CD4-positive, alpha-beta T cell treated with Interleukin-2 at 100 ng/mL for 4 hours (primary cell): ENCODE data around the gene ATG2B.

Source experiments
- DNase-seq: peaks from one replicate; pipeline ENCODE4 v3.0.0-alpha.2; 2020; ENCODE audit warnings: low spot score

The ATG2B gene

DNA sequence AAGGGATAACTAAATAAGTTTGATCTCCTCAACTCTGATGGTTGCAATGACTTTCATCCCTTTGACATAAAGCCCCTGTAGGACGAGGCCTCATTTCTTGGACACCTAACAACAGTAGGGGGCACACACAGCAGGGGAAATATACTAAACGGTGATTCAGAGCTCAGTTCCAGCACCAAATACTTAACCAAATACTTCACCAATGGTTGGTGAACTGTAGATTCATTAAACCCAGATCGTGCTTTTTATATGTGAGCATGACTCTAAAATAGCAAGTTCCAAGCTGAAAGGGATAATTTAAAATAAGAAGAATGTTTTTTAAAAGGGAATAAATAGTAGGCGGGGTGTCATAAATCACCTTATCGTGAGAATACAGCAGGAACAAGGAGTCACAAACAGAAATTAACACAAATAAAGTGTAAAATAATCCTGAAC lies 53.2 kb downstream of the ATG2B start:
- DNase-seq = no peak

DNA sequence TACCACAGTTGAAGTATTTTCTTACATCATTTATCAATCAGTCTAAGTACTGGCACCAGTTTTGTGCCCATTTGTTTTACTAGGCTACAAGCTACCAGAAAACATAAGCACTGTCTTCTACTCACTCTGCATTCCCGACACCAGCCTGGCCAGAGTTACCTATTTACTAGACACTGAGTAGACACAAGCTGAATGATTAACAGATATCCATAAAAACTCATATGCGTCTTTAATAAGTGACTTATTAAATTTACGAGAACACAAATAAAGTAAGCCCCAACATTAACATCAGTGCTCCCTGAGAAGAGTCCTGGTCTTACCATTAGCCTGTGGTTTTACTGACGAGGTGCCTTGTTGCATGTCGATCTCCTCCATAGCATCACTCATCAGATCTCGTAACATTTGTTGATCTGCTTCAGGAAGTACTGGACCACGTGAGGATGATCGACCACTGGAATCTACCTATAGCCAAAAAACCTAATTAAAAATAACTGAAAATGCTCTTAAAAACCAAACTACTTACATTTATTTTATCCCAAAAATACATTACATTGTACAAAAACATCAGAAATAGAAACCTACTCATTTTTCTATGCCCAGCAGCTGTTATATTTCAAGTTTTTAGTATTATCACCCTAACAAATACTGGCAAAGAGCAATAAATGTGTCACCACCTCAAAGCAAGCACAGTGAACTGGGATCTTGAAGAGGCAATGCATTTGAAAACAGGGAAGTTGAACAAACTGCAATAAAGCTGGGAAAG lies 53.8 kb downstream of the ATG2B start:
- DNase-seq = no peak

DNA sequence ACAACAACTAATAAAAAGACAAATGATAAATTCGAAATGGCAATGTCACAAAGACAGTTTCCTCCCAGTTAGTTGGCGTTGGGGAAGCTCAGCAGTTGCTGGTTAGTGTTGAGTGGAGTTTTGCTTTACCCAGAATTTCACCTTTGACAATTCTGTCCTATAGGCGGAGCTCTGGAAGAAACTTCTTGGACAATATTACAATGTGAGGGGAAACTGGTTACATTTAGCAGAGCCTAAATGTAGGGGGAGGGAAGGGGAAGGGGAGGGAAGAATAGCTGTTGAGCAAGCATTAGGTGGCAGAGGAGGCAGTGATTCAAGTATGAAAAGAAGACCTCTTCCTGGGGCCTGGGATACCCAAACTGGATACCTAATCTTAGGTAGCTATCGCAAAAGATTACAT lies 55.7 kb downstream of the ATG2B start:
- DNase-seq = no peak

DNA sequence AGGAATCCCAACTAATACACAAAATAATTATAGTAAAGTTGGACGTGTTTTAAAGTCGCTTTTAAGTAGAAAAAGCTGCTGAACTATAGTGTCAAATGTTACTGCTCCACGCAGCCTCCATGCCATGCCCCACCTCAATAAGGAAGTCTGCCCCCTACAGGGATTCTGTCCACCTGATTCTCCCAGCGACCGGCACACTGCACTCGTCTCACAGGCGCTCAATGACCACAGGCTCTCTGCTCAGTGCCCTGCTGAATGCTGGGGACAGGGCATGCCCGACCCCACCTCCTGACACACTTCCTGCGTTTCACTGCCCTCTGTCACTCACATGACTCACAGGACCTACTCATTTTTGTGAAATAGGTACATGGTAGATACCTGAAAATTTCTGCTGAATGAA lies 58.2 kb downstream of the ATG2B start:
- DNase-seq = no peak

DNA sequence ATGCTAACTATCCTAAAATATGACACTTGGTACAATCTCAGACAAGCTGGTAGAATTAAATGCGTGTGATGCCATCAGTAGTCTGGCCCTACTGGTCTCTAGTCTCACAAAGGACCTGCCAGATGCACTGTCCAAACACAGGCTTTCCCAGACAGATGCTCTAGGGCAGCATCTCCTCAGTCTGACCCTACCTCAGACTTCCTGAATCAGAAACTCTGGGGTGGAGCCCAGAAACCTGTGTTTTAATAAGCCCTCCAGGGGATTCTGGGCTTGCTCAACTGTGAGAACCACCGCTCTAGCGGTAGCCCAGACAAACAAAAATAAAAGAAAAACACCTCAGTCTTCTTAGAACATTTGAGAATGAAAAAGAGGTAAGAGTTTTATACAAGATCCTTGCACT lies 59.2 kb downstream of the ATG2B start:
- no peak for DNase-seq

DNA sequence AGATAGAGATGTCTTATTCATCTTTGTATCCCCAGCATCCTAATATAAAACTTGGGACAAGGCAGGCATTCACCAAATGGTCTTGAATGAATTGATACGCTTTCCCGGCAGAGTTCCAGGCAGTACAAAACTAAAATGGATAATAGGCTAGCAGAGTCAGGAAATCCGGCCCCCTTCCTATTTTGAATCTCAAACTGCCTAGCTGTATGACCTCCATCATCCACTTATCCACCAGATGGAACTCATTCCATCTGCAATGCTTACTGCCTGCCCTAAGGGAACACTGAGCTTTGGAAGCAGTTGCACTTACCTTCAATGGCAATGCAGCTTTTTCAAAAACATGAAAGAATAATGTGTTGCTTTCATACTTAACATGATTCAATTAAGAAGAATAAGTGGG lies 63.7 kb downstream of the ATG2B start:
- no peak for DNase-seq

DNA sequence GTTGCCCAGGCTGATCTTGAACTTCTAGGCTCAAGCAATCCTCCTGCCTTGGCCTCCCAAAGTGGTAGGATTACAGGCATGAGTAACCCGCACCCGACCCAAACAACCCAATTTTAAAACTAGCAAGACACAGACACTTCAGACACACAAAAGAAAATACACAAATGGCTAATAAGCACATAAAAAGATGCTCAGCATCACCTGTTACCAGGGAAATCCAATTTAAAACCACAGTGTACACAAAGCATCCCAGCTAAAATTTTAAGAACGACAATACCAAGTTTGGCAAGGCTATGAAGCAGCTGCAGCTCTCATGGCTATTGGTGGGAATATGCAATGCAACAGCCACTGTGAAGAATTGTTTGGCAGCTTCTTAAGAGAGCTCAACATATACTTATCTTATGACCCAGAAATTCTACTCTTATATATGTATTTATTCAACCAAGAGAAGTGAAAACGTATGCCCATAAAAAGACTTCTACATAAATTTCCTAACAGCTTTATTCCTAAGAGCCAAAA lies 65.1 kb downstream of the ATG2B start:
- no peak for DNase-seq

DNA sequence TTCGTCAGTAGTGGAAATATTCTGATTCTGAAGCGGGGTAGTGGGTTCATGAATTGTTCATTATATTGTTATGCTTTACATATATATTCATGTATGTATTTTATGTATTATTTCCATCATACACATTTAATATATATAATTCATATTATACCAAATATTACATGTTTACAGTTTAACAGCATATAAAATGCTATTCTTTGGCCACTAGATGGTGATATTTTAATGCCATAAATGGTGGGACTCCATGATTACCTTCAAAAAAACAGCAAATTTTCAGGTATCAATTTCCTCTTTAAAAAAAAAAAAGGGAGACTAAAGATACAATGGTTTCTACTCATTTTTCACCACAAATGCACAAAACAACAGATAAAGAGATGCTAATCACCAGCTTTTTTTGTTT lies 66.1 kb downstream of the ATG2B start:
- peak; percentile 33 for DNase-seq

DNA sequence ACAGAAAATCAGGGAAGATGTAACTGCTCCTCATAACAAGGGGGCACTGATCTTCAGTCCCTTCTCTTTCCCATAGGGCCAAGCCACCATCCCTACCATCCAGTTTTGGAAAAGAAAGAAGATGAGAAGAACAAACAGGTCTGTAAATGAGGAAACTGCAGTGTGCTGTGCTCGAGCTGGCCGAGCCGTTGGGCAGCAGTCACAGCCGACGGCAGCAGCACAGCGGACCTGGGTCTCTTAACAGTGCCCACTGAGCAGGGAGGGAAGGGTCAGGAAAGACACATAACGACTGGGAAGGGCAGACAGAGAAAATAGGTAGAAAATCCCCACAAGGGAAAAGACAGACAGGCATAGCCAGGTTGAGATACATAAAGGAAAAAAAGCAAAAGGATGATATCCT lies 68.9 kb downstream of the ATG2B start:
- DNase-seq = no peak

DNA sequence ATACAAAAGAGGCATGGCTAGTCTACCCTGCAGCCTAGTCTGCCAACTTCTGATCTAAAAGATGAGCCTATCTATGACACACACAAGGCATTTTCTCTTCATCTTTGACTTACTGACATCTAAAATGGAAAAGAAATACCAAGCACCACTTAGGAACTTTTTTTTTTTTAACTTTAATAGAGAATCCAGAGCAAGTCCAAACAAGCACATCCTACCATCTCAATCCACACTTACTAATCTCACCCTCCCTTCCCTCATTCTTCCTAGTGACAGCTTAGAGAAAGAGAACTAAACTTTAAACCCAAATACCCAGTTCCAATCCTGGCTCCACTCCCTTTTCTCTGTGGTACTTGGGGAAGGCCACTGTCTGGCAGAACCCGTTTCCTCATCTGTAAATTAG lies 75.3 kb downstream of the ATG2B start:
- no peak for DNase-seq

DNA sequence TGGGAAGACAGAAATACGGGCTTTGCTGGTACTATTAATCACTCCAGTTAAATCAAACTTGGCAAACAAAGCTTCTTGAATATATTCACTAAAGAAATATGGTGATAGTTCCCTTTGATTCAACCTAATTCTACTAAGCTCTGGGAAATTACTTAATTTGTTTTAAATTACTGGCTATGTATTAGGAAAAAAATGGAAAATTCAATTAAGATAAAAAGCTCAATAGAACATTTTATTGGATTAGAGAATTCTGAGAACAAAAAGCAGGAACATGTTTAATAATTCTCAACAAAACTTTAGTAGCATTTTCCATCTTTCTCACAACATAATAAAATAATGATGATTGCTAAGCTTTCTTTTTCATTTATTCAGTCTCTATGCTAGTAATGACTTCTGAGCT lies 76.9 kb downstream of the ATG2B start:
- no peak for DNase-seq

DNA sequence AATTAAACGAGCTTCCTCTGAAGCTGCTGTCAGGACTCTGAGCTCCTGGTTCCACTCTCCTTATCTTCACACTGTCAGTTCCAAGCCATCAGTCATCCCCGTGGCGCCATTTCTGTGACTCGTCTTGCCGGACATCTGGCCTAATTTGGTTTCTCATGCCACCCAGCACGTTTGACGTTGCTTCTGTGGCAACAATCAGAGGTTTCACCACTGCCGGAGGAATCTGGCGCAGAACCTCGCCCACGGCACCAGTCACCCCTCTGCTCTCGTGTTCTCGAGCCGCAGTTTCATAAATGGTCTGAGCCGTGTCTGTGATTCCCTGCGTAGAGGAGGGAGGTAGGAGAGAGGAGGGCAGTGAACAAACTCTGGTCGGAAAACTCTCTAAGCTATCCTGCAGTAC lies 77.5 kb downstream of the ATG2B start:
- no peak for DNase-seq

DNA sequence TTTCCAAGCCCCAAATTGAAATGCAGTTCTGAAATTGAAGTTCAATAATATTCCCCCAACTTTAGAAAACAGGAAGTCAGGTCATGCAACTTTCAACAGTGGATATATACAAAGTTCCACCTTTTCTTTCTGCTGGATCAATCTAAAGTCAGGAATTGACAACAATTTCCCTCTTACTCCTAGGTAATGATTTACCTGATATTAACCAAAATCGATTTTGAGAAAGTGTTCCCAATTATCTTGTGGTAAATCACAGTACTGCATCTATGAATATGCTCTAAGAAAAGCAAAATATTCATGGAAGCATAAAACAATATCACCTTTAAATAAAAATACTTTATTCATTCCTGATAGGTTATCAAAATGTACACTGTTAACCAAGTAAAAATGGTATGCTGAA lies 78.7 kb downstream of the ATG2B start:
- no peak for DNase-seq

DNA sequence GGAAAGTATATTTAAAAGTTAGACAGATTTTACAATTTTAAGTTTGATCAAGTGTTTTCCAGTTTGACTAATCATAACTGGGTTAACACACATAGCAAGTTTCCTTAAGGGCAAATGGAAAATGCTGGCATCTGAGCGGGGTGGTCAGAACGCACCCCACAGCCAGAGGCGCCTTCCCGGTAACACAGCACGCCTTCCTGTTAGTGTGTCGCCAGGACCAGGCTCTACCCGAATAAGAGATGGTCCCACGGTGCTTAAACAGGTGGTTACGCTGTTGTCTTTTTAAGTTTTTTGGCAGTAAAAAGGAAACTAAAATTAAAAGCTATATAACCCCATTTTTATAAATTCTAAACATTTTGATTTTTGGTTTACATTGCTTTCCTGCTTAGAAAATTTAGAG lies 79.1 kb downstream of the ATG2B start:
- DNase-seq = no peak

DNA sequence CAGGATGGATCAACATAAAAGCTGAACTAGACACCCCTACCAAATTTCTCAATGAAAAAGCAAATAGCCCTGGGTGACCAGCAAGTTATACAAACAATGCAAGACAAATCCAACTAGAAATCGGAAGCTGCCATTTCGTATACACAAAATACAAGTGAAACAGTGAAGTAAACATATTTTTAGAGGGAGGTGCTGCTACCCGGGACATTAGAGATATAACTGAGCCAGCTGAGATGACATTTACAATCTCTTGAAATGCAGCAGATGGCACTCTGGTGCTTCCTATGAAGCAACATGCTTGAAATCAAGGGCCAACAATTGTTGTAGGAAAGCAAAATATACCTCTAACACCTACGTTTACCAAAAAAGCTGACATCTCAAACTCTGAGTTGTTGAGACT lies 81.7 kb downstream of the ATG2B start:
- no peak for DNase-seq

DNA sequence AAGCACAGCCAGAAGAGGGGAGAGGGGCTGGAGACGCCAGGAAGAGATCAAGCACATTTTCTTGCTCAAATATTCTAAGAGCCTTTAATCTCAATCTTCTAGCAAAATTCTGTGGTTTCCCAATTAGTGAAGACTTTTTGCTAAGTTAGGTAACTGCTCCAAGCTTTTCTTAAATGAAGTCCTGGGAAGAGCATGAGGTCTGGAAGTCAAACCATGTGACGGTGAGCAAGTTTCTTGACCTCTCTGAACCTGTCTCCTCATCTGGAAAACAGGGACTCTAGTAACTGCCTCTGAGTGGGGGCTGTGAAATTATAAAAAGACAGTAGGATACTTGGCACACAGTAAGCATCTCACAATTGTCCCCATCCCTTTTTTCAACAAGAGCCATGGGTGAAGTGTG lies 83.0 kb downstream of the ATG2B start:
- no peak for DNase-seq

DNA sequence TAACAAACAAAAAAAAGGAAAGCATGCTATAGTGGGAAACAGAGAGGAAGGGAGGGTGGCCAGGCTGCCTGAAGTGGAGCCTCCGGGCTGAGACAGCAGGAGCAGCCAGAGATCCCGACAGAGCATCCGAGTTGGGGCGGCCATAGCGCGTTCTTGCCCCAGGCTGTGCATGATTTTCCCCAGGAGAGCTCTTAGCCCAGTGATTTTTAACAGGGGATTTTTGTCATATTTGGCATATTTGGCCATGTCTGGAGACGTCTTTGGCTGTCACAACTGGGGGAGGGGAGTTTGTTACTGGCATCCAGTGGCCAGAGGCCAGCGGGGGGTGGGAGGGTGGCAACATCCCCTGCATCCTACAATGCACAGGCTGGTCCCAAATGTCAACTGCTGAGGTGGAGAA lies 83.6 kb downstream of the ATG2B start:
- DNase-seq = no peak

DNA sequence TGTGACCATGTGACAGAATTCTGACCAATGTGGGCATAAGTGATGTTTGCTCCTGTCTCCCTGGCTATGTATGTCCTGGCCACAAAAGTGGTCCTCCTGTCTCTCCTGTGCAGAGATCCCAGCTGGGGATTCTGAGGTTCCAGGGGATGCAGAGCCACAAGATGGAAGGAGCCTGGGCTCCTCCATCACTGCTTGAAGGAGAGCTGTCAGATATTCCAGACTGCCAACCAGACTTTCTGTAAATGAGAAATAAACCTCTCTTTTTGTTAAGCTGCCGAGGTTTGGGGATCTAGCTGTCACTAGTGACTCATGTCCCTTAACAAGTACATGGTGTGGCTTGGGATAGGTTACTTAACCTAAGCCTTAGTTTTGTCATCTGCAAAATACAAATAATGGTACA lies 85.3 kb downstream of the ATG2B start:
- no peak for DNase-seq

DNA sequence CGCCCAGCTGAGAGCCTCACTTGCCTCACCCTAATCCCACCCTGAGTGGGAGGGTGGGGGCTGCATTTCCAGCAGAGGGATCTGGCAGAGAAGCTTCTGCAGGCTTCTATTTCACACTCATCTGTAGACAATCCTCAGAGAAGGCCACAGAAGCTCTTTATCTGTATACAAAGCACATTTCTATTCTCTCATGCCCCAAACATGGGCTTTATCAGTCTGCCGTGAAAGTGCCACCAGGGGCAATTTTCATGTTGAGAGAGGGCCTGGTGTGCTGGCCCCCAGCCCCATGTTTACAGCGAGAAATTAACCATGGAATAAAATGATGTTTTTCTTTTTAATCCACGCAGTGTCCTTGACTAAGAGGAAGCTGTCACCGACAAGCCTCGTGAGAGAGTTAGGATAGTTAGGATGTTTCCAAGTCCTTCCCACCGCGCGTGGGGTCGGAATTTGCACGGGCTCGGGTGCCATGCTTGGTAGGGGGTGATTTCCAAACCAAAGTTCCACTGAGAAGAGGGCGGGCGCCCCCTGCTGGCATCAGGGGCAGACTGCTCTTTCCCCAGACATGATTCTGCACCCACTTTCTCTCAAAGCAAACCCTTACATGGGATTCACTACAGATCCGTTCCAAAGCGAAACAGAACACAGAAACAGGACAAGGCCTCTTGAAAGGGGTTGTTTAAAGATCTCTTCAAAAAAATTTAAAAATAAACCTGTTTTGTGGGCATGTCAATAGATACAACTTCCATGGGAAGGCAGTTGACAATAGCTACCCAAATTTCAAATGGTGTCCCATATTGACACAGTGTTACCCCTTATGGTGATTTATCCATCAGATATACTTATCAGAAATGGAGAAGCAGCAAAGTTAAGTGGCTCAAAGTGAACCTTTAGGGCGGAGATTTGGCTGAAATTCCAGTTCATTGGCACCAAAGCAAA lies 87.7 kb downstream of the ATG2B start:
- peak; percentile 56 for DNase-seq

DNA sequence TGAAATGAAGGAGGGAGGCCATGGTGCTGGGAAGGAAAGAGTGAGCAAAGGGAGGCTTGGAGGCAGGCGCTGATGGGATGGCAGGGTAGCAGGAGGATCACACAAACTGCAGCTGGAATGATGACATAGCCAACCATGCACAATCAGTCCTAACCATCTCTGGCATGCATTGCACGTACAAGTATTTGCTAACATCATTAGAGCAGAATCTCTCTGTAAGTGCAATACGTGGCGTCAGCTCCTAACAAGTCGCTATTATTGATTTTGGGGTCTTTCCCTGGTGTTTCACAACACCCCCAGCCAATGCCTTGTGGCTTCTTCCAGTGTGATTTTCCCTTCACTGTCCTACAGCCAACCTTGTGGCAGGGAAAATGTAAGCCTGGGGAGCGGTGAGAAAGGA lies 88.6 kb downstream of the ATG2B start:
- DNase-seq = no peak

DNA sequence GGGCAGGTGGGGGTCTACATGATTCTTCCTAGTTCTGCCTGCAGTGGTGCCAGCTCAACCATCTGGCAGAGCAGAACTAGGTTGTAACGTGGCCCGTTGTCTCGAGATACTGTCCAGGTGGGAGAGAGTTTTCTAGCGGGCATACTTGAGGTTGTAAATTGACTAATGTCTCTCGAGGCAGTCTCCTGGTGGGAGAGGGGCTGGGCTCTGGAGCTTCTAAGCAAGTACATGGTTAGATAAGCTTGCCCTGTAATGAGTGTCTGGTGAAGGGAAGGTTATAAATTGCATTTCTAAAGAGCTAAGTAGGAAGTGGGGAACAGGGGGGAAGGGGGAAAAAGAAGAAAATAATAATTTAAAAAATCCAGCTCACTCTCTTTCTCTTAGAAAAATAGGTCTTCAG lies 89.0 kb downstream of the ATG2B start:
- DNase-seq = no peak

DNA sequence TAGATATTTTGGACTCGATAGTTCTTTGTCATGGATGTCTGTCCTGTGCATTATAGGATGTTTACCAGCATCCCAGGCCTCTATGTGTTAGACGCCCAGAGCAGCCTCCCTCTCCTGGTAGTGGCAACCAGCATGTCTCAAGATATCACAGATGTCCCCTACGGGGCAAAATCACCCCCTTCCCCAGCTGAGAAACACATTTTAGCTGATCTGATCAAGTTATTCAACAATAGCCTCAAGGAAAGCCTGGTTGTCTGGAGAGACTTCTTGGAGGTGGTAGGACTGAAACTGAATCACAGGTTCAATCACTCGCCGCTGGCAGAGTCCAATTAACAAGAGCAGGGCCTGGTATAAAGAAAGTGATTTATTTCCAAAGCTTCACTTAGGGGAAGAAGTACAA lies 89.5 kb downstream of the ATG2B start:
- DNase-seq = no peak

DNA sequence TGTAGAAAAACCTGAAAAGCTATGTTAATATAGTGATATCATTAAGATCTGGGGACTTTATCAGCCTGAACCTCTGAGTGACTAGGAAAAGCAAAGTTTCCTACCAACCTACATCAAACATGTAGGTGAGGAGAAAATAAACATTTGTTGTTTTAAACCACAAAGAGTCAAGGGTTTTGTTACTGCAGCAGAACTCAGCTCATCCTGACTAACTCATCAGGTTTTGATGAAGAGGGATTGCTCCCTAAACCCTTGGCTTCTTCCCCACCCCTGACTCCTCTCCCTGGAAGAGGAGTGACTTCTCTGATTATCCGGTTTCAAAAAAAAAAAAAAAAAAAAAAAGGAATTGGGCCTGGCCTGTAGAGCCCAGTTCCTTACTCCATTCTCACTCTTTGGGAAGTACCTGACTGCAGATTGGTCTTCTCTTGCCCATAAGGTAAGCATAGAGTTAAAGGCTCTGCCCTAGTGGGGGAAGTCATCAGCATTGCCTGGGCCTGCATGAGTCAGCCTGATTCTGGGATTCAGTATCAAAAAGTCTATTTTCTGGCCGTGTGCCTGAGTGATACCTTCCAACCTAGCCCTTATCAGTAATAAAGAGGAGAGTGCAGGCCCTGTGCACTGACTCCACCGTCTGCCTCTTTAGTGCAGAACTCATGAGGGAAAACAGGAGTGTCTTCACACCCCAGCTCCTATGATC lies 90.2 kb downstream of the ATG2B start:
- DNase-seq = no peak
